NB4 (cell line): ENCODE data around the gene DEXI.
A peak's percentile ranks its signal among the peaks of the same experiment; 100 is the strongest.
"Not testable (repeated sequence)": the region's sequence is repeated elsewhere in the genome, so short reads cannot be mapped to it uniquely, and the experiment has no call there.

Experiments used
- DNase-seq: peaks from one replicate; pipeline ENCODE4 v3.0.0; 2010; ENCODE audit warnings: low read depth
- H3K4me3 ChIP-seq: one replicate; pipeline ENCODE4 v1.5.1; 2011; ENCODE audit warnings: mild to moderate bottlenecking, low read depth, low read length, moderate library complexity
- CTCF ChIP-seq: IDR thresholded peaks from one replicate; pipeline ENCODE4 v1.5.1; 2012; ENCODE audit warnings: low read depth, low read length
- MAX ChIP-seq: IDR thresholded peaks from 2 replicates; pipeline ENCODE4 v1.6.1; 2011; ENCODE audit warnings: low read depth, low read length
- MYC ChIP-seq: IDR thresholded peaks from 2 replicates; pipeline ENCODE4 v1.6.1; 2011; ENCODE audit warnings: low read depth, low read length
- POLR2A ChIP-seq: IDR thresholded peaks from 2 replicates; pipeline ENCODE4 v1.6.1; 2011; ENCODE audit warnings: mild to moderate bottlenecking; ENCODE audit not compliant: insufficient read length; ENCODE audit errors: extremely low read depth

Gene DEXI

GRCh38 chr16:10972108-10972818 lies 30.0 kb upstream of the DEXI start:
- no peak overlapping the region for H3K4me3 ChIP-seq
- TF ChIP-seq MYC: no peak
- TF ChIP-seq POLR2A: no peak
- no peak for TF ChIP-seq CTCF
- no peak for TF ChIP-seq MAX
- no peak for DNase-seq

- no peak overlapping the region for H3K4me3 ChIP-seq
- TF ChIP-seq POLR2A (no peak), MYC (no peak), CTCF (peak; percentile 26), MAX (no peak)
- peak; percentile 78 for DNase-seq
Observed at GRCh38 chr16:10971560-10971961, 29.3 kb upstream of the DEXI start.

GRCh38 chr16:10970065-10970464 lies 27.8 kb upstream of the DEXI start:
- H3K4me3 ChIP-seq: no peak overlapping the region
- DNase-seq: no peak
- no peak for TF ChIP-seq POLR2A
- TF ChIP-seq MAX: no peak

- H3K4me3 ChIP-seq: no peak overlapping the region
- peak; percentile 24 for DNase-seq
Observed at GRCh38 chr16:10969615-10970014, 27.3 kb upstream of the DEXI start.

GRCh38 chr16:10968498-10968897 lies 26.2 kb upstream of the DEXI start:
- TF ChIP-seq CTCF: no peak
- no peak for TF ChIP-seq MAX
- TF ChIP-seq MYC: no peak
- TF ChIP-seq POLR2A: no peak

More at GRCh38 chr16:10969615-10970014, 27.3 kb upstream of the DEXI start:
- TF ChIP-seq MAX (no peak), POLR2A (no peak), CTCF (no peak), MYC (no peak)

GRCh38 chr16:10967986-10968385 lies 25.7 kb upstream of the DEXI start:
- no peak for TF ChIP-seq CTCF
- no peak overlapping the region for H3K4me3 ChIP-seq
- DNase-seq: no peak

More at GRCh38 chr16:10968498-10968897, 26.2 kb upstream of the DEXI start:
- no peak for DNase-seq
- H3K4me3 ChIP-seq: no peak overlapping the region

- not testable (repeated sequence) for DNase-seq, H3K4me3 ChIP-seq
Observed at GRCh38 chr16:10966559-10966958, 24.3 kb upstream of the DEXI start.
